Mesothelial cell of epicardium (in vitro differentiated cells): ENCODE measurements around the gene EPN3. TPM values are rescaled to one million over a fixed set of nuclear protein-coding genes. Genes with fewer than 3 reads are reported as not detected.
A peak's percentile ranks its signal among the peaks of the same experiment; 100 is the strongest.

ENCODE experiments used
- DNase-seq, 2 experiments: peaks; one replicate each; pipeline ENCODE4 v3.0.0; 2021; ENCODE audit warnings: low spot score in 2 of 2; ENCODE audit not compliant: unreplicated experiment in 2 of 2
- H3K27ac Mint-ChIP-seq: 2 replicates; pipeline ENCODE4 v1.8.0; 2021; ENCODE audit warnings: mixed read lengths
- H3K27me3 Mint-ChIP-seq: 2 replicates; pipeline ENCODE4 v1.8.0; 2021; ENCODE audit warnings: low read depth, mixed read lengths
- H3K36me3 Mint-ChIP-seq: 2 replicates; pipeline ENCODE4 v1.8.0; 2021; ENCODE audit warnings: mixed read lengths
- H3K4me1 Mint-ChIP-seq: 2 replicates; pipeline ENCODE4 v1.8.0; 2021; ENCODE audit warnings: mixed read lengths
- H3K4me3 Mint-ChIP-seq: 2 replicates; pipeline ENCODE4 v1.8.0; 2021; ENCODE audit warnings: mild to moderate bottlenecking, moderate library complexity, mixed read lengths
- H3K9me3 Mint-ChIP-seq: 2 replicates; pipeline ENCODE4 v1.8.0; 2021; ENCODE audit warnings: mixed read lengths
- total RNA-seq: library from RNA; stranded (reverse); gene quantifications from 3 replicates; pipeline ENCODE4 v1.2.1, GENCODE V29; 2021
- TF ChIP-seq, protein P1 (sequence below): fragments of 200-600 bp; sonication (generic); IDR thresholded peaks from one replicate; pipeline ENCODE4 v1.5.0; 2021; ENCODE audit warnings: antibody characterized with exemption; ENCODE audit not compliant: unreplicated experiment

EPN3 gene
- 14.2 to 15.1 TPM (median 14.7 TPM) in 3 replicates for total RNA-seq

DNA sequence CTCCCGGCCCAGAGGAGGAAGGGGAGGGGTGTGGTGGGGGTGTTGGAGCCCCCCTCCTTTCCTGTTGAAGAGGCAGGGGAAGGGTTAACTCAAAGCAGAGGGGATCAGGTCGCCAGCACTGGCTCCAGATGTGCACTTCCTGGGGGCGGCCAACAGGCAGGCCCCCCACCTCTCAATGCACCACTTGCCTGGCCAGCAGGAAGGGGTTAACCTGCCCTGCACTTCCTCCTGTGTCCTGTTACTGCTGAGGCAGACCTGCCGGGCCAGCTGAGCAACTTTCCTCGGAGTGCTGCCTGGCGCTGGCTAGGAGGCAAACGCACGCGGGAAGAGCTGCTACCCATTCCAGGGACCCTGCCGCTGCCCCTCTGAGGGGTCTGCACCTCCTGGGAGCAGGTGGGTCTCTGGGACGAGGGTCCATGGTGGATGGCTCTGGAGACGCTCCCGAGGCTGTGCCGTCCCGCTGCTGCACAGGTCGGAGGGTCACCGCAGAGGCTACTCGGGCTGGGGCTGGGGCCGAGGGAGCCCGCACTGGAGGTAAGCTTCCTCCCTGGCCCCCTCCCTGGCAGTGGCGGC, at the start of gene EPN3:
TSS of gene EPN3 (plus strand) at position 284 of the 573 bp plus-strand sequence. CDS start 3,822 bp downstream, outside the sequence.
- peak within 1 kb of the TSS; percentile 79 for H3K4me3 Mint-ChIP-seq
- H3K27me3 Mint-ChIP-seq, result peaks cover 7% of the 10 kb centered on the region
- peaks cover 43% of the 10 kb centered on the region for H3K4me1 Mint-ChIP-seq
- H3K36me3 Mint-ChIP-seq, result peaks cover 5% of the 10 kb centered on the region
- peak within 1 kb of the TSS; percentile 96 for H3K27ac Mint-ChIP-seq
- H3K9me3 Mint-ChIP-seq, result no peaks in the 10 kb centered on the region
- peak in 1 of 2 experiments; percentile 80 for DNase-seq
- TF ChIP-seq, protein P1, sequence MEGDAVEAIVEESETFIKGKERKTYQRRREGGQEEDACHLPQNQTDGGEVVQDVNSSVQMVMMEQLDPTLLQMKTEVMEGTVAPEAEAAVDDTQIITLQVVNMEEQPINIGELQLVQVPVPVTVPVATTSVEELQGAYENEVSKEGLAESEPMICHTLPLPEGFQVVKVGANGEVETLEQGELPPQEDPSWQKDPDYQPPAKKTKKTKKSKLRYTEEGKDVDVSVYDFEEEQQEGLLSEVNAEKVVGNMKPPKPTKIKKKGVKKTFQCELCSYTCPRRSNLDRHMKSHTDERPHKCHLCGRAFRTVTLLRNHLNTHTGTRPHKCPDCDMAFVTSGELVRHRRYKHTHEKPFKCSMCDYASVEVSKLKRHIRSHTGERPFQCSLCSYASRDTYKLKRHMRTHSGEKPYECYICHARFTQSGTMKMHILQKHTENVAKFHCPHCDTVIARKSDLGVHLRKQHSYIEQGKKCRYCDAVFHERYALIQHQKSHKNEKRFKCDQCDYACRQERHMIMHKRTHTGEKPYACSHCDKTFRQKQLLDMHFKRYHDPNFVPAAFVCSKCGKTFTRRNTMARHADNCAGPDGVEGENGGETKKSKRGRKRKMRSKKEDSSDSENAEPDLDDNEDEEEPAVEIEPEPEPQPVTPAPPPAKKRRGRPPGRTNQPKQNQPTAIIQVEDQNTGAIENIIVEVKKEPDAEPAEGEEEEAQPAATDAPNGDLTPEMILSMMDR, result no peak

DNA sequence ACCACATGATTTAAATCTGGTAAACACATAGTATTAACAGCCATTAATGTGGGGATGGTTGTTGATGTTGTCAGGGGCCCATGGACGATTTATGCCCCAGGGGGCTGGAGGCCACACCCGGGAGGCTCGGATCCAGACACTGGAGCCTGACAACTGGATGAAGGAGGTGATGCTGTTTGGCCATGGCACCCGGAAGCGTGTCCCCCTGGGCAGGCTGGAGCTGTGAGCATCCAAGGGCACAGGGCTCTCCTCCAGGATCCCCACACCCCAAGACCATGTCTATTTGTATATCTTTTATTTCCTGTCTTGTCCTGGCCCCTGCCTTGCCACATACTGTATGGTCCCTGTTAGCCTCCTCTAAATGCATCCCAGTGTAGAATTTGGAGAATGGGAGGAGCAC, 49.3 kb upstream of the EPN3 start:
- Mint-ChIP-seq H3K9me3 (no peaks in the 10 kb centered on the region), H3K27ac (no peak overlapping the region), H3K4me3 (no peak overlapping the region), H3K4me1 (peaks cover 8% of the 10 kb centered on the region), H3K27me3 (no peaks in the 10 kb centered on the region), H3K36me3 (peaks cover 20% of the 10 kb centered on the region)
- no peak for DNase-seq
- TF ChIP-seq, protein P1, result no peak

DNA sequence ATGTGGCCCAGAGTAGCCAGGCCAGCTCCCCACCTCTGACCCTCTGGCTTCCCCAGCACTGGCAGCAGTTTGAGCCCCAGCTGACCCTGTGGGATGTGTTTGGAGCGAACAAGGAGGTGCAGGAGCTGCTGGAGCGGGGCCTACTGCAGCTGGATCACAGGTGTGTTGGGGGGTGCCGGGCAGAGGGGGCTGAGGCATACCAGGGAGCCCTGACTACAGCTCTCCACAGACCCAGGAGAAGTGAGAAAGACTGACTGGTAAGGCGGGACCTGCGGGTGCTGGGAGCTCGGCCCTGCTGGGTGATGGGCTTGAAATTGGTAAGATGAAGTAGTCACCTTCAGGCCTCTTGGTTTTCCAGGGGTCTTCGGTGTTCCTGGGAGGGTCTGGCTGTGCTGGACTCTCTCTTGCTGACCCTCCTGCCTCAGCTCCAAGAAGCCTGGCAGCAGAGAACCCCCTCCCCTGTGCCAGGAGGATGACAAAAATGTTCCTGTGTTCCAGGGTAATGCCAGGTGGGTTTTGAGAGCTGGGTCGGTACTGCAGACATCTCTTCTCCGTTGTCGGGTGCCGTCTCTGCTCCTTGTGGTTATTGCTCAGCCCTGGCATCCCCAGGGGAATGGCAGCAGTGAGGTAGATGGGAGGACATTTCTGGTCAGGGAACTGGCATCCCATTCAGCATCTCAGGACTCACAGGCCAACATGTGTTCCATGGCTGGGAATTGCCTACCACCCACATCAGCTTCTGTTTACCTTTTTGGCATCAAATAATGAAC, 48.0 kb upstream of the EPN3 start:
- Mint-ChIP-seq H3K4me3 (no peak overlapping the region), H3K27me3 (no peaks in the 10 kb centered on the region), H3K36me3 (peaks cover 20% of the 10 kb centered on the region), H3K9me3 (no peaks in the 10 kb centered on the region), H3K4me1 (peaks cover 3% of the 10 kb centered on the region), H3K27ac (no peak overlapping the region)
- DNase-seq, result peak in 1 of 2 experiments; percentile 6
- TF ChIP-seq, protein P1, result no peak

DNA sequence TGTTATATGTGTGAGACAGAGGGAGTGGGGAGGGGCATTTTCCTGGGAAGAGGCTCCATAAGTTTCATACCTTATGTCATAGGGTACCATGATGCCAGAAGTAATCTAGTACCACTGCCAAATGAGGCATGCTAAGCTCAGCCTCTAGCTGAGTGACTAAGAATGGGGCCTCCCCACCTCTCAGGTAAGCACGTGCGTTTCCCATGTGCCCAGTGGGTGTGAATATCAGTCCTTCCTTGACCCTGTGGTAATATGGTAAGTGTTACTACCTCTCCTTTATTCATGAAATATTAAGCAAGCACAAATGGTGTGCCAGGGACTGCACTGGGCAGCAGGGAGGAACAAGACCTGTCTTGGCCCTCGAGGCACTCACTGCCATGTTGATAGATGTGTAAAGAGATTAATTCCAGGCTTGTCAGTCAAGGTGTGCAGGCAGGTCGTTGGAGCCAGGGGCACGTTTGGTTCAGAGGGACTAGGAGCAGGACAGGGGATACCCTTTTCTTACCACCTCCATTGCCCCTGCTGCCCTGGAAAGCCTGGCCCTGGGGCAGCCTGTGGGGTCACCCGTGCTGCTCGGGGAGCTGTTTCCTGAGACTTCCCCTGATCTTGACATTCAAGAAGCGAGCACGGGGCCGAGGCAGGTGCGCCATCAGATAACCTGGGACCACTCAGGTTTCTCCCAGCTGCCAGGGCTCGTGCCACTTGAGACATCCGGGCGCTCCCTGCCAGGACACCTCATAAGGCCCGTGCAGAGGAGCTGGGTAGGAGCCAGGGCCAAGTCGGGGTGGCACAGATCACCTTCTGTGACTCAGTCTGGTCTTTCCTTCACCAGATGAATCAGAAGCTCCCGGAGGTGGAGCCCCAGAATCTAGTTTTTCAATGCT, 45.1 kb upstream of the EPN3 start:
- no peak overlapping the region for H3K27ac Mint-ChIP-seq

DNA sequence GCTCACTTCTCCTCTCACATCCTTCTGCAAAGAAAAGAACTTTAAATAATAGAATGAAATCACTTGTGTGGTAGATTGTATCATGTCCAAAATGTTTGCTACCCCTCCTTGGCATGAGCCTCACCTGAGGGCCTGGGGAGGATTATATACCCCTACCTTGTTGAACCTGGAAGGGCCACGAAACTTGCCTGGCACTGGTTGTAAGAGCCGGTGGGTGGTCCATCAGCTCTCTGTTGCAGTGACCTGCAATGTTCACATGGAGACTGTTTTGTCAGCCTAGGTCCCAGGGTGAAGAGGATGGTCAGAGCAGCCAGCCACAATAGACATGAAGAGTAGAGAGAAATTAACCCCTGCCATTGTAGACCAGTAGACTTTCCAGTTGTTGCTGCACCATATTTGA, 43.7 kb upstream of the EPN3 start:
- H3K36me3 Mint-ChIP-seq, result peaks cover 15% of the 10 kb centered on the region
- no peak overlapping the region for H3K4me3 Mint-ChIP-seq
- no peaks in the 10 kb centered on the region for H3K9me3 Mint-ChIP-seq
- no peak overlapping the region for H3K27ac Mint-ChIP-seq
- TF ChIP-seq, protein P1, result no peak
- H3K4me1 Mint-ChIP-seq, result no peaks in the 10 kb centered on the region
- no peak for DNase-seq
- no peaks in the 10 kb centered on the region for H3K27me3 Mint-ChIP-seq

More for the DNA sequence above, 45.1 kb upstream of the EPN3 start:
- Mint-ChIP-seq H3K4me3 (no peak overlapping the region), H3K9me3 (no peaks in the 10 kb centered on the region), H3K27me3 (no peaks in the 10 kb centered on the region), H3K36me3 (peaks cover 20% of the 10 kb centered on the region), H3K4me1 (no peaks in the 10 kb centered on the region)
- no peak for DNase-seq
- TF ChIP-seq, protein P1, result no peak
